Measurements from ENCODE around the gene NRXN3. TPM values are rescaled to one million over a fixed set of nuclear protein-coding genes. Genes with fewer than 3 reads are reported as not detected.
"Not testable (repeated sequence)": the region's sequence is repeated elsewhere in the genome, so short reads cannot be mapped to it uniquely, and the experiment has no call there.

Gene NRXN3
- total and polyA plus RNA-seq, 8 donors = 0.29 to 41.1 (median 9.1) TPM

- Histone ChIP-seq H3K4me3 (no peak overlapping the region), H3K9me3 (no peaks in the 10 kb centered on the region), H3K27ac (no peak overlapping the region), H3K4me1 (peaks cover 0 to 13% (median 0%) of the 10 kb centered on the region in 4 donors), H3K36me3 (no peaks in the 10 kb centered on the region), H3K27me3 (no peaks in the 10 kb centered on the region)
- no peak for TF ChIP-seq CTCF (IDR thresholded peaks at IDR 0.05)
- no peak for TF ChIP-seq POLR2A (IDR thresholded peaks at IDR 0.05)
- no peak for TF ChIP-seq POLR2AphosphoS5 (IDR thresholded peaks at IDR 0.05)
- DNase-seq = no peak
- intact Hi-C loops (cut with DNase I; ENCODE audit: low total_unique reads) = no loop called here
- WGBS, 5 donors = 91 to 95% (median 94%) methylated on average over 4 of the region's 4 CpGs
Observed at GRCh38 chr14:79017561-79017960, 847.4 kb downstream of the NRXN3 start.

GRCh38 chr14:79018836-79019235 lies 848.7 kb downstream of the NRXN3 start:
- Histone ChIP-seq H3K27me3 (no peaks in the 10 kb centered on the region), H3K4me3 (no peak overlapping the region), H3K27ac (no peak overlapping the region), H3K4me1 (peaks cover 0 to 13% (median 0%) of the 10 kb centered on the region in 4 donors), H3K9me3 (no peaks in the 10 kb centered on the region), H3K36me3 (no peaks in the 10 kb centered on the region)
- 40 to 44% (median 41%) methylated on average over 2 of the region's 2 CpGs for WGBS, 5 donors
- no peak for DNase-seq
- intact Hi-C loops (cut with DNase I; ENCODE audit: low total_unique reads) = no loop called here
- TF ChIP-seq POLR2A (IDR thresholded peaks at IDR 0.05) = no peak
- TF ChIP-seq POLR2AphosphoS5 (IDR thresholded peaks at IDR 0.05) = no peak
- no peak for TF ChIP-seq EP300 (IDR thresholded peaks at IDR 0.05)
- no peak for TF ChIP-seq CTCF (IDR thresholded peaks at IDR 0.05)

GRCh38 chr14:79019898-79020297 lies 849.7 kb downstream of the NRXN3 start:
- H3K27me3 ChIP-seq; H3K9me3 ChIP-seq; H3K4me3 ChIP-seq; H3K27ac ChIP-seq; DNase-seq; intact Hi-C loops (cut with DNase I; ENCODE audit: low total_unique reads); H3K36me3 ChIP-seq: not testable (repeated sequence)
- H3K4me1 ChIP-seq = peaks cover 0 to 13% (median 0%) of the 10 kb centered on the region in 4 donors
- 94 to 100% (median 100%) methylated on average over 1 of the region's 1 CpG; no CpG with 5 or more reads in 2 of the 5 donors for WGBS, 5 donors

- no peaks in the 10 kb centered on the region for H3K9me3 ChIP-seq
Observed at GRCh38 chr14:79021766-79022165, 851.6 kb downstream of the NRXN3 start.

More at GRCh38 chr14:79021766-79022165, 851.6 kb downstream of the NRXN3 start:
- Histone ChIP-seq H3K27me3 (no peaks in the 10 kb centered on the region), H3K4me3 (no peak overlapping the region), H3K27ac (no peak overlapping the region), H3K4me1 (peaks cover 0 to 3% (median 0%) of the 10 kb centered on the region in 4 donors), H3K36me3 (no peaks in the 10 kb centered on the region)
- 81 to 92% (median 88%) methylated on average over 1 of the region's 1 CpG for WGBS, 5 donors
- TF ChIP-seq EP300 (IDR thresholded peaks at IDR 0.05) = no peak
- TF ChIP-seq POLR2A (IDR thresholded peaks at IDR 0.05) = no peak
- TF ChIP-seq POLR2AphosphoS5 (IDR thresholded peaks at IDR 0.05) = no peak
- no peak for TF ChIP-seq CTCF (IDR thresholded peaks at IDR 0.05)
- intact Hi-C loops (cut with DNase I; ENCODE audit: low total_unique reads) = no loop called here
- DNase-seq = no peak

All from stomach (tissue), 9 donors.